HUES64 (cell line): ENCODE results near the gene ELF1.
"Not testable (repeated sequence)": the region's sequence is repeated elsewhere in the genome, so short reads cannot be mapped to it uniquely, and the experiment has no call there.

Source experiments
- H3K27ac ChIP-seq: 2 replicates; pipeline ENCODE4 v1.7.0; 2013; ENCODE audit warnings: low read depth, low read length, inconsistent platforms
- H3K27me3 ChIP-seq: 2 replicates; pipeline ENCODE4 v1.6.1; 2013; ENCODE audit warnings: mild to moderate bottlenecking, low read length; ENCODE audit not compliant: insufficient read depth
- H3K36me3 ChIP-seq: 2 replicates; pipeline ENCODE4 v1.6.1; 2013; ENCODE audit warnings: mild to moderate bottlenecking, low read length; ENCODE audit not compliant: insufficient read depth
- H3K4me1 ChIP-seq: 2 replicates; pipeline ENCODE4 v1.6.1; 2013; ENCODE audit warnings: mild to moderate bottlenecking, low read length, moderate library complexity; ENCODE audit not compliant: insufficient read depth
- H3K4me3 ChIP-seq: 2 replicates; pipeline ENCODE4 v1.5.1; 2013; ENCODE audit warnings: mild to moderate bottlenecking, low read length, moderate library complexity
- H3K9ac ChIP-seq: 2 replicates; pipeline ENCODE4 v1.6.1; 2013; ENCODE audit warnings: mild to moderate bottlenecking, low read depth, low read length
- H3K9me3 ChIP-seq: 2 replicates; pipeline ENCODE4 v1.6.1; 2013; ENCODE audit warnings: low read depth, low read length; ENCODE audit not compliant: insufficient read depth
- WGBS: fragments of 150-250, 120-280 bp; methylation state at CpG from one replicate; pipeline ENCODE4 v1.1.7; 2013; ENCODE audit warnings: missing lambda C conversion rate; 5-methylcytosine and 5-hydroxymethylcytosine counted together

Gene ELF1

DNA sequence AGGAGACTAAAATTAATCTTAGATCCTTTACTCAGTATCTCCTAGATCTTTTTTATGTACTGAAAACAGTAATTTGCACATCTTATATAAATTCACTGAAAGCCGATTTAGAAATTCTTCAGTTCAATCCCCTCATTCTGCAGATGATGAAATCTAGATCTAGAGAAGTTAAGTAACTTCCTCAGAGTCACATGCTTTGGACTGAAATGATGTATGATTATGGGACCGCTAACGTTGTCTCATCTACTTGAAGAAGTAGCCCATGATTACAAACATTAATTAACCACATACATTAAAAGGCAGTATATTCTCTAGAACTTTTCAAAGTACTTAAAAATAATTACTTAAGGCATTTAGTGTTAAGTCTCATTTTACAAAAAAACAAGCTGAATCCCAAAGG, 37.8 kb downstream of the ELF1 start:
- peaks cover 15% of the 10 kb centered on the region for H3K4me1 ChIP-seq
- no peaks in the 10 kb centered on the region for H3K9me3 ChIP-seq
- no peak overlapping the region for H3K9ac ChIP-seq
- H3K27ac ChIP-seq = no peak overlapping the region
- WGBS = 100% methylated on average over 3 of the region's 3 CpGs
- H3K36me3 ChIP-seq = no peaks in the 10 kb centered on the region
- H3K27me3 ChIP-seq = no peaks in the 10 kb centered on the region
- no peak overlapping the region for H3K4me3 ChIP-seq

DNA sequence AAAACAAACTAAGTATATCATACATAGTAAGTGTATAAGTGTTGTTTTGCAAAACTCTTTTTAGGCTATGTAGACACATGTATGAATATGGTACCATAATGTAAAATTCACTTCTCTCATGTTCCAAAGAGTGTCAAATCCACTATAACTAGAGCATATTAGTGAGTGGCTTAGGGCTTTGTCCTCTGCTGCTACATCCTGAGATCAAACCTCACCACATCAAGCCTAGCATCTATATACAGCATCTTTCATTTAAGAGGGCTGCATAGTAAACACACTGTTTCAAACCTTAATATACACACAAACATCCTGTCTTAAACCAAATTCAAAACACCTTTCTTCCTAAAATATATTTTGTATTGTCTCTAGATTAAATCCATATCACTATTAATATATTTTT, 38.7 kb downstream of the ELF1 start:
- Histone ChIP-seq H3K4me1 (peaks cover 15% of the 10 kb centered on the region), H3K27me3 (no peaks in the 10 kb centered on the region), H3K9ac (no peak overlapping the region), H3K27ac (no peak overlapping the region), H3K36me3 (no peaks in the 10 kb centered on the region), H3K4me3 (no peak overlapping the region), H3K9me3 (no peaks in the 10 kb centered on the region)

DNA sequence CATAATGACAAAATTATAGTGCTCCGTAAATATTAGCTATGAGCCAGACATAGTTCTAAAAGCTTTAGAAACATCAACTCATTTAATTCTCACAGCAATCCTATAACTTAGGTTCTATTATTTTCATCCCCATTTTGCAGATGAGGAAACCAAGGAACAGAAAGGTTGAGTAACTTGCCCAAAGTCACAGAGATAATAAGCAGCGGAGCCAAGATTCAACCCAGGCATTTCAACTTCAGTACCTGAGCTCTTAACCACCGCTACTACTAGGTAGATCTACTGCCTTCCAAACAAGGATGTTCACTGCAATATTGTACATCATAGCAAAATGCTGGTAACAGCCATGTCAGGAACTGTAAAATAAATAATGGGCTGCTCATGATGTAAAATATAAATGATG, 39.9 kb downstream of the ELF1 start:
- Histone ChIP-seq H3K9me3 (no peaks in the 10 kb centered on the region), H3K27ac (no peak overlapping the region), H3K27me3 (no peaks in the 10 kb centered on the region), H3K4me1 (peaks cover 15% of the 10 kb centered on the region), H3K4me3 (no peak overlapping the region), H3K36me3 (no peaks in the 10 kb centered on the region), H3K9ac (no peak overlapping the region)
- 97% methylated on average over 3 of the region's 3 CpGs for WGBS

DNA sequence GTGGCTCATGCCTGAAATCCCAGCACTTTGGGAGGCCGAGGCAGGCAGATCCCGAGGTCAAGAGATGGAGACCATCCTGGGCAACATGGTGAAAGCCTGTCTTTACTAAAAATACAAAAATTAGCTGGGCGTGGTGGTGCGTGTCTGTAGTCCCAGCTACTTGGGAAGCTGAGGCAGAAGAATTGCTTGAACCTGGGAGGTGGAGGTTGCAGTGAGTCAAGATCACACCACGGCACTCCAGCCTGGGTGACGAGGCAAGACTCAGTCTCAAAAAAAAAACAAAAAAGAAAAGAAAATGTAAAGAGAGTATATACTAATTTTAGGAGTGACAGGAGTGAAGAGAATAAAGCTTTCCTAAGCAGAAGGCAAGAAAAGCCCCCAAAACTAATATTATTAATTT, 41.0 kb downstream of the ELF1 start:
- H3K27me3 ChIP-seq, H3K36me3 ChIP-seq, H3K9me3 ChIP-seq, H3K27ac ChIP-seq, H3K9ac ChIP-seq, H3K4me3 ChIP-seq: not testable (repeated sequence)
- 97% methylated on average over 5 of the region's 6 CpGs for WGBS
- H3K4me1 ChIP-seq = peaks cover 11% of the 10 kb centered on the region

DNA sequence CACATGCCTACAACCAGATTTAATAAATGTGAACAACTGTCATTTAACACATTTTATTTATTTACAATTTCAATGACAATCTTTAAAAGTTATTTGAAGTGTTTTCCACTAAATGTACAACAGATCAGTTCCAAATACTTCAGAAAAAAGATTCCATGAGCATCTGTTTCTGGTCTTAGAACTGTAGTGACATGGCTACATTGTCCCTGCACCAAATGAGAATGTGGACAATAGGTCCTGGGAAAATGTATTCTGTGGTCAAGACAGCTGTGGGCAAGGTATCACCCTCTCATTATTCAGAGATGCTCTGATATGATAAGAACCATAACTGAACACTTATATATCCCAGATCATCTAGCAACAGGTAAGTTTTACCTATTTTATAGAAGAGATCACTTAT, 43.7 kb downstream of the ELF1 start:
- Histone ChIP-seq H3K9ac (no peak overlapping the region), H3K4me3 (no peak overlapping the region), H3K9me3 (no peaks in the 10 kb centered on the region), H3K4me1 (no peaks in the 10 kb centered on the region), H3K27ac (no peak overlapping the region), H3K27me3 (no peaks in the 10 kb centered on the region), H3K36me3 (no peaks in the 10 kb centered on the region)

DNA sequence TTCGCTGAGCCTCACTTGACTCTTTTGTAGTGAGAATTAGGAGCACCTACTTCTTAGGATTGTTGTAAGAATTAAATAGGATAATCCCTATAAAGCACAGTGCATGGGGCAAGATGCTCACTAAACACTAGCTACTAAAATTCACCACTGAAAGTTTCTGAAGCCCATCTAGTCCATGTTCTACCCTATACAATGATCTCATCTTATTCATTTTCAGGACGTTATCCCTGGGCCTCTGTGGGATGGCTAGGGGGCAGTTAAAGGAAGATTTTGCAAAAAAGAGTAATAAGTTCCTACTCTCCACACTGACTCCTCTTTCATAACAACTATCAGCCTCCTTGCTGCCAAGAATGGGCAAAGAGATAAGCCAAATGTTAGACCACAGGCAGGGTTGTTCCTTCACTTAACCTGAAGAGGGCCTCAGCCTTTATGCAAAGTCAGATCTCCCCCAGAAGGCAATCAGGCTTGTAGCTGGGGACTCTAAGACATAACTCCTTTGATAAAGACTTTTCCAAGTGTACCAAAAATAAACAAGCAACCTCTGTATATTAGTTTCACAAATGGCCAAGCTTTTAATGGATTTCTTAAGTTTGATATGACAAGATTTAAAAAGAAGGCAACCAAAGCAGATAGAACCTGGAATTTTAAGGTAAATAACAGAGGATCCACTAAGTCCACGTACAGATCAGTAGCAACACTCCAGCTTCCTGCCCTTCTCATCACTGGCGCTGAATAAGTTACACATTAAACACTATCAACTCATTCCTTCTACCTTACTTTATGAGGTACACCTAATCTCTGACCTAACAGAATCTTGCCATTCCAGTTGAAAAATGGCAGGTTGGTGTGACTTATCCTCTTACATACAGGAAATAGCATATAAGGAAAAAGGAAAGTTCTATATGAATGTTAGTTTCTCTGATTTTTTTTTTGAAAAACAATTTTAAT, 44.4 kb downstream of the ELF1 start:
- no peak overlapping the region for H3K27ac ChIP-seq
- no peak overlapping the region for H3K9ac ChIP-seq
- WGBS = 61% methylated on average over 3 of the region's 4 CpGs

DNA sequence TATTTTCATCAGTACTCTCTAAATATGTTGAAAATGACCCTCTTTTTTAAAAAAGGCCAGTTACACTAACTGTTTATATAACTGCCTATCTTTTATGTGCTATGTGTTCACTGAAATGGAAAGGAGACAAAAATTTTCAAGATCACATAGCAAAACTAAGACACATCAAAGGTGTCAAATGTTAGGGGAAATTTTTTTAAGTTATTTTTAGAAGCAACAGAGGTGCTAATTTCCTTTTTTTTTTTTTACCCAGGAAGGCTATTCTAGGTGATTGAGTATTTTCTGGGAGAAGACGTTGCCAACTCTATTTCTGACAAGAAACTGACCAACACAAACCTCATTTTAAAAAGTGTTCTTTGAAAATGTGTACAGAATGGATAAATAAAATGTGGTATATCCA, 45.7 kb downstream of the ELF1 start:
- Histone ChIP-seq H3K9me3 (no peaks in the 10 kb centered on the region), H3K4me3 (no peak overlapping the region), H3K36me3 (no peaks in the 10 kb centered on the region), H3K4me1 (no peaks in the 10 kb centered on the region), H3K9ac (no peak overlapping the region), H3K27ac (no peak overlapping the region), H3K27me3 (no peaks in the 10 kb centered on the region)
- no CpG with 5 or more reads among the region's 1 CpG for WGBS

More for the DNA sequence above, 44.4 kb downstream of the ELF1 start:
- Histone ChIP-seq H3K36me3 (no peaks in the 10 kb centered on the region), H3K9me3 (no peaks in the 10 kb centered on the region), H3K4me1 (no peaks in the 10 kb centered on the region), H3K4me3 (no peak overlapping the region), H3K27me3 (no peaks in the 10 kb centered on the region)

DNA sequence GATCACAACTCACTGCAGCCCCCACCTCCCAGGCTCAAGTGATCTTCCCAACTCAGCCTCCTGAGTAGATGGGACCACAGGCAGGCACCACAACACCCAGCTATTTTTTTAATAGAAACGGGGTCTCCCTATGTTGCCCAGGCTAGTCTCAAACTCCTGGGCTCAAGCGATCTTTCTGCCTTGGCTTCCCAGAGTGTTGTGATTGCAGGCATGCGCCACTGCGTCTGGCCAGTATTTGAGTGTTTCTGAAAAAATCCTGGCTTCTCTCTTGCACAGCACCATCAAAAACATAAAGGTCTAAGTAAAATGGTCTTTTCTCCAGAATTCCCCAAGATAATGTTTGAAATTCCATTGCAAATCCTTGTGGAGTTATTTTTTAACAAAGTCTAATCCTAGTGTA, 47.8 kb downstream of the ELF1 start:
- Histone ChIP-seq H3K4me3 (no peak overlapping the region), H3K4me1 (no peaks in the 10 kb centered on the region), H3K9ac (no peak overlapping the region), H3K9me3 (no peaks in the 10 kb centered on the region), H3K27me3 (no peaks in the 10 kb centered on the region), H3K36me3 (no peaks in the 10 kb centered on the region), H3K27ac (no peak overlapping the region)
- WGBS = 94% methylated on average over 4 of the region's 4 CpGs

DNA sequence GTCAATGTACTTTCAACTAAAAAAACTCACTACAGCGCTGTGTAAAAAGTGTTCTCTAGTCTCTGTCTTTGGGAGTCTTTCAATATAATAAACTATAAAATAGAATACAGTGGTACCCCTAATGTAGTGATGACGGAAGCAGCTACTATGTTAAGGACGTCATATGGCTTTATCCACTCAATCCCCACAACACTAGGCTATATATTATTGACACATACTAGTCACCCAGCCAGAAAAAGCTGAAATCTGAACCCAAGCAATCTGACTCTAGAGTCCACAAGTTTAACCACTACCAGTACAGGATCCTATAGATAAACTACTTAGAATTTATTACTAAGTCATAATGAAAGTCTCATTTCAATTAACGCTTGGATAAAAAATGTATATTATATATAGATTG, 48.3 kb downstream of the ELF1 start:
- H3K36me3 ChIP-seq = no peaks in the 10 kb centered on the region
- H3K27ac ChIP-seq = no peak overlapping the region
- no peak overlapping the region for H3K9ac ChIP-seq
- H3K9me3 ChIP-seq = no peaks in the 10 kb centered on the region
- no peaks in the 10 kb centered on the region for H3K27me3 ChIP-seq
- H3K4me3 ChIP-seq = no peak overlapping the region
- H3K4me1 ChIP-seq = no peaks in the 10 kb centered on the region
- WGBS = 95% methylated on average over 2 of the region's 4 CpGs

DNA sequence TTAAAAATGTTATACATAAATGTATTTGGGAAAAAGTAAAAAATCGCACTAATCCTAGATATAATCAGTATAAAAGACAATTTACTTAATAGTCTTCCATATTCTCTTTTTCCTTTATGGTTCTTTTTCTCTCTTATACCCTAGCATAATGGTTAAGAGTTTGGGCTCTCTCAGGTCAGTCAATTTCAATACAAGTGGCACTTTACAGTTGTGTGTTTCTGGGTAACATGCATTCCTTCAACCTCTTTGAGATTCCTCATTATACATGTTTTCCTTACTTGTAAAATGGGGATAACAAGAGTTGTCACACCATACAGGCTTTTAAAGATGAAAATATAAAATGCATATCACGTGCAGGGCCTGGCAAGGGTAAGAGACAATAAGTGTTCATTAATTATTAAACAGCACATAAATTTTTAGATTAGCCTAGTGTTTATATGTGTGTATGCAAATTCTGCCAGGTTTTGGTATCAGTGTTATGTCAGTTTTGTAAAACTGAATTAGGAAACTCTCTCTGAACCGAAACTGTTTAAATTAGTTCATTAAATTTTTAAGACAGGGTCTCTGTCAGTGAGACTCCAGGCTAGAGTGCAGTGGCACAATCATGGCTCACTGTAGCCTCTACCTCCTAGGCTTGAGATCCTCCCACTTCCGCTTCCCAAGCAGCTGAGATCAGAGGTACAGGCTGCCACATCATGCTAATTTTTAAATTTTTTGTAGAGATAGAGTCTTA, 49.8 kb downstream of the ELF1 start:
- H3K27ac ChIP-seq = no peak overlapping the region
- no peaks in the 10 kb centered on the region for H3K27me3 ChIP-seq
- no peak overlapping the region for H3K9ac ChIP-seq
- no peaks in the 10 kb centered on the region for H3K4me1 ChIP-seq
- no peaks in the 10 kb centered on the region for H3K9me3 ChIP-seq
- 97% methylated on average over 2 of the region's 4 CpGs for WGBS
- H3K4me3 ChIP-seq = no peak overlapping the region
- no peaks in the 10 kb centered on the region for H3K36me3 ChIP-seq

DNA sequence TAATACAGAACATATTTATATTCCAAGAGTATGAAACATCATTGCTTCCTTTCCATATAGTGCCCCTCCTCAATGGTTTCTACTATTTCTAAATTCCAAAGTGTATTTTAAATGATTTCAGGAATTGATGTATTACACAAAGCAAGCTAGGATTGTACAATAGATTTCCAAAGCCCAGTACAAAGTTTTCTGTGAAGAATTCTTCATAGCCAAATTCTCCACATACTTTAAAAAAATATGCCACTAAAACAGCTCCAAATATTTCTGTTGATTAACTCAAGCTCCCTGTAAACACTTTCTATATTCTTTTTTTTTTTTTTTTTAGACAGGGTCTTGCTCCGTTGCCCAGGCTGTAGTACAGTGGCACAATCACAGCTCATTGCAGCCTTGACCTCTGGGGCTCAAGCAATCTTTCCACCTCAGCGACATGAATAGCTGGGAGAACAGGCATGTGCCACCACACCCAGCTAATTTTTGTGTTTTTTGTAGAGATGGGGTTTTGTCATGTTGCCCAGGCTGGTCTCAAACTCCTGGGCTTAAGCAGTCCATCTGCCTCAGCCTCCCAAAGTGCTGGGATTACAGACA, 50.6 kb downstream of the ELF1 start:
- H3K27ac ChIP-seq = no peak overlapping the region
- no peak overlapping the region for H3K9ac ChIP-seq
- no peaks in the 10 kb centered on the region for H3K27me3 ChIP-seq
- no peaks in the 10 kb centered on the region for H3K4me1 ChIP-seq
- no peaks in the 10 kb centered on the region for H3K36me3 ChIP-seq
- H3K4me3 ChIP-seq = no peak overlapping the region
- 93% methylated on average over 2 of the region's 2 CpGs for WGBS
- H3K9me3 ChIP-seq = no peaks in the 10 kb centered on the region
